Common myeloid progenitor, CD34-positive (primary cell): Measurements from ENCODE around the gene BICDL1.
"Not testable (repeated sequence)": the region's sequence is repeated elsewhere in the genome, so short reads cannot be mapped to it uniquely, and the experiment has no call there.

Experiments used
- CTCF ChIA-PET: fragments of 350-600 bp; sonication (Branson Sonifier 250); formaldehyde crosslinking; loops from one replicate; lab custom pipeline; 2021; ENCODE audit warnings: antibody characterized with exemption; lab: Charles Lee
- POLR2A ChIA-PET: fragments of 350-600 bp; sonication (Branson Sonifier 250); formaldehyde crosslinking; loops from one replicate; lab custom pipeline; 2021; ENCODE audit warnings: antibody characterized with exemption; lab: Charles Lee
- DNase-seq, 3 donors: peaks; one replicate each; pipeline versions ENCODE4 v3.0.0 to v3.0.0-alpha.2; 2013
- H3K27ac ChIP-seq, 2 experiments: 1 replicate in 1 of 2; 2 replicates in 1 of 2; pipeline ENCODE4 v1.7.0; 2013; ENCODE audit warnings: inconsistent platforms in 2 of 2, low read length in 2 of 2, mild to moderate bottlenecking in 2 of 2, low read depth in 1 of 2, moderate library complexity in 1 of 2; ENCODE audit not compliant: severe bottlenecking in 2 of 2, insufficient read depth in 1 of 2, poor library complexity in 1 of 2
- H3K27me3 ChIP-seq, 5 experiments: replicated peaks in 2 of 5; 1 replicate in 3 of 5; 2 replicates in 2 of 5; pipeline versions ENCODE4 v1.6.1 to v1.7.0; 2013; ENCODE audit warnings: low read length in 4 of 5, mild to moderate bottlenecking in 2 of 5, moderate library complexity in 2 of 5, inconsistent platforms in 1 of 5; ENCODE audit not compliant: insufficient read depth in 5 of 5, control insufficient read depth in 4 of 5
- H3K36me3 ChIP-seq, 4 experiments: 1 replicate in 2 of 4; 2 replicates in 2 of 4; pipeline versions ENCODE4 v1.6.1 to v1.7.0; 2013; ENCODE audit warnings: low read length in 3 of 4, control low read depth in 1 of 4, mild to moderate bottlenecking in 1 of 4; ENCODE audit not compliant: control insufficient read depth in 4 of 4, insufficient read depth in 4 of 4
- H3K4me1 ChIP-seq, 4 experiments: 1 replicate in 3 of 4; 2 replicates in 1 of 4; pipeline versions ENCODE4 v1.6.1 to v1.7.1; 2013; ENCODE audit warnings: low read length in 3 of 4, mild to moderate bottlenecking in 3 of 4, control low read depth in 1 of 4, inconsistent platforms in 1 of 4, moderate library complexity in 1 of 4; ENCODE audit not compliant: control insufficient read depth in 4 of 4, insufficient read depth in 4 of 4; ENCODE audit errors: control extremely low read depth in 1 of 4
- H3K4me3 ChIP-seq, 7 experiments: 1 replicate in 4 of 7; 2 replicates in 3 of 7; pipeline versions ENCODE4 v1.5.1 to v1.7.0; 2013; ENCODE audit warnings: mild to moderate bottlenecking in 7 of 7, low read length in 6 of 7, moderate library complexity in 6 of 7, inconsistent platforms in 2 of 7, low read depth in 2 of 7, control low read depth in 1 of 7; ENCODE audit not compliant: insufficient read depth in 4 of 7, control insufficient read depth in 1 of 7; ENCODE audit errors: extremely low read depth in 1 of 7
- H3K9me3 ChIP-seq, 5 experiments: 1 replicate in 4 of 5; 2 replicates in 1 of 5; pipeline versions ENCODE4 v1.6.1 to v1.7.1; 2013; ENCODE audit warnings: low read length in 4 of 5, mild to moderate bottlenecking in 2 of 5, inconsistent platforms in 1 of 5, low read depth in 1 of 5, moderate library complexity in 1 of 5; ENCODE audit not compliant: control insufficient read depth in 4 of 5, insufficient read depth in 2 of 5; ENCODE audit errors: control extremely low read depth in 1 of 5
- WGBS: methylation state at CpG from one replicate; pipeline ENCODE4 v1.1.5; 2013; ENCODE audit not compliant: insufficient coverage; 5-methylcytosine and 5-hydroxymethylcytosine counted together

Gene BICDL1

DNA sequence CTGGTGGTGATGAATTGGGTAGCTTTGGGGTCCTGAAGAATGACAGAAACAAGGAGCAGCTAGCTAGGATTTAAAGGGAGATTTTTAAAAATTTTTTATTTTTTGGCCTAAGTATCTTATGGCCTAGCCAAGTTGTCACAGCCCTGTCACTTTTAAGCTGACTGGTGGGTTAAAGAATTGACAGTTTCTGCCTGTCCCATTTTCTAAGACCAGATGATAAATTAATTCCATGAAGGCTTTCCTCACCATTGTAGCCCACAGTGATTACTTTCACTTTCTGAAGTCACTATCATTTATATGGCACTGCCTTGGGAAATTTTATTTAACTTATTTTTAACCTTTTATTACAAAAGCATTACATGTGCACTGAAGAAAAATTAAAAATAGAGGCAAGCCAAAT lies 43.2 kb downstream of the BICDL1 start:
- H3K27me3 ChIP-seq, result no peaks in the 10 kb centered on the region
- CTCF ChIA-PET, result no interaction called here
- H3K9me3 ChIP-seq, result no peaks in the 10 kb centered on the region
- H3K4me1 ChIP-seq, result no peaks in the 10 kb centered on the region
- DNase-seq, result no peak
- no peak overlapping the region for H3K4me3 ChIP-seq
- H3K36me3 ChIP-seq, result no peaks in the 10 kb centered on the region
- POLR2A ChIA-PET, result no interaction called here
- H3K27ac ChIP-seq, result no peak overlapping the region

DNA sequence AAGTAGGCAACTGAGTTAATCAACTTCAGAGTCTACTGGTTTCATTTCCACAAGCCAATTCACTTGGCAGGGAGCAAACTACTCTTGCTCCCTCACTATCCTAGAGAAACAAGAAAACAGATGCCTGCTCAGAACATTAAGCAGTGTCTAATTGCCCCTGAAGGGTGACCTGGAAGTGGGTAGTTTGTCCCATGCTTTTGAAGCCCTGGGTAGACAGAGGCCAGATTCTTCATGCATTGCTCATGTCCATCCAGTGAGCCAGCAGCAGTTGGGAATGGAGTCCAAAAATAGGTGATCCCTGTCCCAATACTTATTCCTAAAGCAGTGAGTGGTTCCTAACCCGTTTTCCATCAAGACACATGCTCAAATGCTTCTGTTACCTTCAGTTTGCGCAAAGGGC lies 48.8 kb downstream of the BICDL1 start:
- ChIA-PET POLR2A (no interaction called here), CTCF (no interaction called here)
- WGBS, result 100% methylated on average over 1 of the region's 2 CpGs

GRCh38 chr12:120039711-120040110 lies 50.7 kb downstream of the BICDL1 start:
- CTCF ChIA-PET, result no interaction called here
- Histone ChIP-seq H3K4me3 (no peak overlapping the region), H3K36me3 (no peaks in the 10 kb centered on the region), H3K27me3 (peaks cover 0 to 2% (median 0%) of the 10 kb centered on the region in 5 experiments), H3K4me1 (no peaks in the 10 kb centered on the region), H3K9me3 (no peaks in the 10 kb centered on the region), H3K27ac (no peak overlapping the region)
- DNase-seq, result peak in 1 of 3 donors; percentile 2
- WGBS, result no CpG with 5 or more reads among the region's 3 CpGs
- POLR2A ChIA-PET, result no interaction called here

More for the DNA sequence above, 48.8 kb downstream of the BICDL1 start:
- Histone ChIP-seq H3K9me3 (no peaks in the 10 kb centered on the region), H3K27ac (no peak overlapping the region), H3K4me3 (no peak overlapping the region), H3K4me1 (no peaks in the 10 kb centered on the region), H3K27me3 (peaks cover 0 to 2% (median 0%) of the 10 kb centered on the region in 5 experiments), H3K36me3 (no peaks in the 10 kb centered on the region)
- no peak for DNase-seq

DNA sequence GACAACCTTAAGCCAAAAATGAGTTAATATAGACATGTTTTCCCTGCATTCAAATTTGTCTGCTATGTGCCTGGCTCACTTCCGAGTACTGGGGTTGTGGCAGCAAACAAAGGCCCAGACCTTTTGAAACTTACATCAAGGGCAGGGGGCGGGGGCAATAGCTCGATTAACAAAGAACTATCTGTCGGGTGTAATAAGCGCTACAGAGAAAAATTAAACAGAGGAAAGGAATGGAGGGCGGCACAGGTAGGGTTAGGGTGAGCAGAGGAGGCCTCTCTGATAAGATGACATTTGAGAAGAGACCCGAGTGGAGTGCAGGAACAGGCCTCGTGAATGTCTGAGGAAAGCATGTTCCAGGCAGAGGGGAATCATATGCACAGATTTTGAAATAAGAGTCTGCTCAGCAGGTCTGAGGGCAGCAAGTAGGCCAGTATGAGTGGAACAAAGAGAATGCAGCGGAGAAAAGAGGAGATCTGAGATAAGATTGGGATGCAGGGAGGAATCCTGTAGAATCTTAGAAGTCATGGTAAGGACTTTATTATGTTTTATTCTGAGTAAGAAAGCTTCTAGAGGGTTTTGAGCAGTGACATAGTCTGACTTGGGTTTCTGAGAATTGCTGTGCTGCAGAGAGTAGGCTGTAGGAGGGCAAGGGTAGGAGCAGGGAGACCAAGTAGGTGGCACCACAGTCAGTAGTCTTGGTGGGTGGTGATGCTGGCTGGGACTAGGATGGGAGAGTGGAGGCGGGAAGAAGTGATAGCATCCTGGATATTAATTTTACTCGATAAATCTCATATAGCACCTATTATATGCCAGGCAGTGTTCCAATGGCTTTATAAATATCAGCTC lies 52.6 kb downstream of the BICDL1 start:
- no peaks in the 10 kb centered on the region for H3K9me3 ChIP-seq
- no peak overlapping the region for H3K4me3 ChIP-seq
- DNase-seq, result no peak
- ChIA-PET POLR2A (no interaction called here), CTCF (no interaction called here)
- H3K27me3 ChIP-seq, result peaks cover 0 to 2% (median 0%) of the 10 kb centered on the region in 5 experiments
- no peaks in the 10 kb centered on the region for H3K4me1 ChIP-seq
- WGBS, result 91% methylated on average over 9 of the region's 11 CpGs
- no peak overlapping the region for H3K27ac ChIP-seq
- H3K36me3 ChIP-seq, result no peaks in the 10 kb centered on the region

DNA sequence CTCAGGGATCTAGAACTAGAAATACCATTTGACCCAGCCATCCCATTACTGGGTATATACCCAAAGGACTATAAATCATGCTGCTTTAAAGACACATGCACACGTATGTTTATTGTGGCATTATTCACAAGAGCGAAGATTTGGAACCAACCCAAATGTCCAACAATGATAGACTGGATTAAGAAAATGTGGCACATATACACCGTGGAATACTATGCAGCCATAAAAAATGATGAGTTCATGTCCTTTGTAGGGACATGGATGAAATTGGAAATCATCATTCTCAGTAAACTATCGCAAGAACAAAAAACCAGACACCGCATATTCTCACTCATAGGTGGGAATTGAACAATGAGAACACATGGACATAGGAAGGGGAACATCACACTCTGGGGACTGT lies 56.3 kb downstream of the BICDL1 start:
- H3K36me3 ChIP-seq, H3K9me3 ChIP-seq, DNase-seq, CTCF ChIA-PET, H3K4me3 ChIP-seq, POLR2A ChIA-PET, H3K4me1 ChIP-seq, H3K27ac ChIP-seq, H3K27me3 ChIP-seq: not testable (repeated sequence)
- 100% methylated on average over 1 of the region's 5 CpGs for WGBS

DNA sequence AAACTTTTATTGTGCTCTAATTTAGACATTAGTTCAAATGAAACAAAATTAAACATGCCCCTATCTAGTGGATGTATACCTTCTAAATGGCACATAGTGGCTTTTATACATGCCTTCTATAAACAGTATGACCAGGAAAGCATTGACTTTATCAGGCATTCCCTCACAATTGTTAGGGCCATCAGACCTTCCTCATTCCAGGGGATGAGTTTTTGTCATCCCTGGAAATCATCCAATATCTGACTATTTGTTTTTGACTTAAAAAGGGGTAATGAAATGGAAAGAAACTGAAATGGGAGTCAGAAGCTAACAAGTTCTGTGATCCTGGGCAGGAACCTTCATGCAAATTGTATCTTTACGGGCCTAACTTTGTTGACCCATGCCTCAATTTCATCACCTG lies 58.0 kb downstream of the BICDL1 start:
- no peaks in the 10 kb centered on the region for H3K9me3 ChIP-seq
- no peaks in the 10 kb centered on the region for H3K36me3 ChIP-seq
- POLR2A ChIA-PET, result no interaction called here
- DNase-seq, result no peak
- 88% methylated on average over 1 of the region's 1 CpG for WGBS
- CTCF ChIA-PET, result no interaction called here
- no peaks in the 10 kb centered on the region for H3K4me1 ChIP-seq
- H3K27ac ChIP-seq, result no peak overlapping the region
- H3K4me3 ChIP-seq, result no peak overlapping the region
- H3K27me3 ChIP-seq, result peaks cover 0 to 4% (median 0%) of the 10 kb centered on the region in 5 experiments

- H3K4me3 ChIP-seq, result no peak overlapping the region
- DNase-seq, result no peak
- no peak overlapping the region for H3K27ac ChIP-seq
- H3K9me3 ChIP-seq, result no peaks in the 10 kb centered on the region
- CTCF ChIA-PET, result interaction anchor here (0.8 kb wide), 1 partner anchor 12 kb away, joined by 4 read pairs; no protein-coding TSS in a partner anchor
- no peaks in the 10 kb centered on the region for H3K4me1 ChIP-seq
- POLR2A ChIA-PET, result no interaction called here
- peaks cover 0 to 4% (median 0%) of the 10 kb centered on the region in 5 experiments for H3K27me3 ChIP-seq
- no peaks in the 10 kb centered on the region for H3K36me3 ChIP-seq
These were observed 59.2 kb downstream of the BICDL1 start for GRCh38 chr12:120048263-120048662.
